Measurements from ENCODE around the gene SLC7A7. TPM values are rescaled to one million over a fixed set of nuclear protein-coding genes. Genes with fewer than 3 reads are reported as not detected.

Gene SLC7A7
- total and polyA plus RNA-seq, 9 of the 15 experiments (the other 6 are each of a cell fraction or from before 2014, with no cell fraction given): 0.07 to 0.68 (median 0.41) TPM

DNA sequence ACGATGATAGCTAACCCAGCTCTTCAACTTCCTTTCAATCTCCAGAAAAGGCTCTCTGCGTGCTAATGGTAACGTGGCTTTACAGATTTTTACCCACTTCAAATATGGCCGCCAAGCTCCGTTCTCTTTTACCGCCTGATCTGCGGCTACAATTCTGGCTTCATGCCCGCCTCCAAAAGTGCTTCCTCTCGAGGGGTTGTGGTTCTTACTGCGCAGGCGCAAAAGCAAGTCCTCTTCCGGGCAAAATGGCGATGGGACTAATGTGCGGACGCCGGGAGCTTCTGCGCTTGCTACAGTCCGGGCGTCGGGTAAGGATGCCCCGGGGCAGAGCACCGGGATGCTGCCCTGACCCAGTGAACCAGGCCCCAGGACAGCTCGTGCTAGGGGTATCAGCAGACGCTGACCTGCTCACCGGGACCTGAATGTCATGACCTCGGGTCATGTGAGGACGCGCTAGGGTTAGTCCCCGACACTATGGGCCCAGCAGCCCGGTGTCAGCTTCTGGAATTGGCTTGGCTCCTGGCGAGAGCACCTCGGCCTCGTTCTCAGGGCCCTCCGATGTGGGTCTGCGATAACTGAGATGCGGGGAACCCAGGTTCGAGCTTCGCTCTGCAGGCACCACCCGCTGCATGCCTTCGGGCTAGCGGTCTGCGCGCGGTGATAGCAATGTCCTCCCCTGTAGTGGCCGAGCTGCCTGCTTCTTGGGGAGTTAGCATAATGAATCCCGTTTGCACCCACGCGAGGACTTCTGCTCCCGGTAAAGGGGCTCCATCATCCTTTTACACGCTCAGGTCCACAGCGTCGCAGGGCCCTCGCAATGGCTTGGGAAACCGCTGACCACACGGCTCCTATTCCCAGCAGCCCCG, 48.5 kb downstream of the SLC7A7 start, which contains the start of gene OXA1L (continued):
- TF ChIP-seq SP1 (CRISPR knock-in tag; IDR thresholded peaks at IDR 0.05): peak; percentile 64
- 0 out of 2 replicates have a peak, but pooled peaks have one; percentile 58 for TF ChIP-seq MEF2D (tag; conservative IDR thresholded peaks at IDR 0.05; ENCODE audit: low read depth)
- no peak for TF ChIP-seq CBFA2T3 (IDR thresholded peaks at IDR 0.05)
- peak; percentile 36; the same call in 1 of the 2 replicates for TF ChIP-seq BHLHE40 (IDR thresholded peaks at IDR 0.05; ENCODE audit: low read length)
- TF ChIP-seq COPS2 (conservative IDR thresholded peaks at IDR 0.05): no peak
- no peak for TF ChIP-seq ZKSCAN3 (CRISPR knock-in tag; IDR thresholded peaks at IDR 0.05)
- TF ChIP-seq, protein P1, sequence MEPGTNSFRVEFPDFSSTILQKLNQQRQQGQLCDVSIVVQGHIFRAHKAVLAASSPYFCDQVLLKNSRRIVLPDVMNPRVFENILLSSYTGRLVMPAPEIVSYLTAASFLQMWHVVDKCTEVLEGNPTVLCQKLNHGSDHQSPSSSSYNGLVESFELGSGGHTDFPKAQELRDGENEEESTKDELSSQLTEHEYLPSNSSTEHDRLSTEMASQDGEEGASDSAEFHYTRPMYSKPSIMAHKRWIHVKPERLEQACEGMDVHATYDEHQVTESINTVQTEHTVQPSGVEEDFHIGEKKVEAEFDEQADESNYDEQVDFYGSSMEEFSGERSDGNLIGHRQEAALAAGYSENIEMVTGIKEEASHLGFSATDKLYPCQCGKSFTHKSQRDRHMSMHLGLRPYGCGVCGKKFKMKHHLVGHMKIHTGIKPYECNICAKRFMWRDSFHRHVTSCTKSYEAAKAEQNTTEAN (CRISPR knock-in tag; IDR thresholded peaks at IDR 0.05): no peak
- TF ChIP-seq NCOA1 (IDR thresholded peaks at IDR 0.05; ENCODE audit: low read depth): no peak; the same call in 1 of the 2 replicates
- no peak for TF ChIP-seq MCM7 (IDR thresholded peaks at IDR 0.05)
- TF ChIP-seq MAFG (tag; conservative IDR thresholded peaks at IDR 0.05): no peak
- no peak for TF ChIP-seq SREBF1 (IDR thresholded peaks at IDR 0.05; ENCODE audit: borderline replicate concordance, low read depth, low read length)
- no peak for TF ChIP-seq FUS (optimal IDR thresholded peaks at IDR 0.05; ENCODE audit: low read depth, low read length)
- TF ChIP-seq, protein P2, sequence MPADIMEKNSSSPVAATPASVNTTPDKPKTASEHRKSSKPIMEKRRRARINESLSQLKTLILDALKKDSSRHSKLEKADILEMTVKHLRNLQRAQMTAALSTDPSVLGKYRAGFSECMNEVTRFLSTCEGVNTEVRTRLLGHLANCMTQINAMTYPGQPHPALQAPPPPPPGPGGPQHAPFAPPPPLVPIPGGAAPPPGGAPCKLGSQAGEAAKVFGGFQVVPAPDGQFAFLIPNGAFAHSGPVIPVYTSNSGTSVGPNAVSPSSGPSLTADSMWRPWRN (IDR thresholded peaks at IDR 0.05; ENCODE audit: low read depth): no peak
- TF ChIP-seq, protein P3, sequence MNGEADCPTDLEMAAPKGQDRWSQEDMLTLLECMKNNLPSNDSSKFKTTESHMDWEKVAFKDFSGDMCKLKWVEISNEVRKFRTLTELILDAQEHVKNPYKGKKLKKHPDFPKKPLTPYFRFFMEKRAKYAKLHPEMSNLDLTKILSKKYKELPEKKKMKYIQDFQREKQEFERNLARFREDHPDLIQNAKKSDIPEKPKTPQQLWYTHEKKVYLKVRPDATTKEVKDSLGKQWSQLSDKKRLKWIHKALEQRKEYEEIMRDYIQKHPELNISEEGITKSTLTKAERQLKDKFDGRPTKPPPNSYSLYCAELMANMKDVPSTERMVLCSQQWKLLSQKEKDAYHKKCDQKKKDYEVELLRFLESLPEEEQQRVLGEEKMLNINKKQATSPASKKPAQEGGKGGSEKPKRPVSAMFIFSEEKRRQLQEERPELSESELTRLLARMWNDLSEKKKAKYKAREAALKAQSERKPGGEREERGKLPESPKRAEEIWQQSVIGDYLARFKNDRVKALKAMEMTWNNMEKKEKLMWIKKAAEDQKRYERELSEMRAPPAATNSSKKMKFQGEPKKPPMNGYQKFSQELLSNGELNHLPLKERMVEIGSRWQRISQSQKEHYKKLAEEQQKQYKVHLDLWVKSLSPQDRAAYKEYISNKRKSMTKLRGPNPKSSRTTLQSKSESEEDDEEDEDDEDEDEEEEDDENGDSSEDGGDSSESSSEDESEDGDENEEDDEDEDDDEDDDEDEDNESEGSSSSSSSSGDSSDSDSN (IDR thresholded peaks at IDR 0.05; ENCODE audit: borderline replicate concordance in 1 of 2, low read depth in 2 of 2, low read length in 2 of 2): 0 out of 4 replicates have a peak, but pooled peaks of 1 of the 2 experiments have one; percentile 4
- TF ChIP-seq, protein P4, sequence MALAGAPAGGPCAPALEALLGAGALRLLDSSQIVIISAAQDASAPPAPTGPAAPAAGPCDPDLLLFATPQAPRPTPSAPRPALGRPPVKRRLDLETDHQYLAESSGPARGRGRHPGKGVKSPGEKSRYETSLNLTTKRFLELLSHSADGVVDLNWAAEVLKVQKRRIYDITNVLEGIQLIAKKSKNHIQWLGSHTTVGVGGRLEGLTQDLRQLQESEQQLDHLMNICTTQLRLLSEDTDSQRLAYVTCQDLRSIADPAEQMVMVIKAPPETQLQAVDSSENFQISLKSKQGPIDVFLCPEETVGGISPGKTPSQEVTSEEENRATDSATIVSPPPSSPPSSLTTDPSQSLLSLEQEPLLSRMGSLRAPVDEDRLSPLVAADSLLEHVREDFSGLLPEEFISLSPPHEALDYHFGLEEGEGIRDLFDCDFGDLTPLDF (CRISPR knock-in tag; IDR thresholded peaks at IDR 0.05): no peak
- TF ChIP-seq, protein P5, sequence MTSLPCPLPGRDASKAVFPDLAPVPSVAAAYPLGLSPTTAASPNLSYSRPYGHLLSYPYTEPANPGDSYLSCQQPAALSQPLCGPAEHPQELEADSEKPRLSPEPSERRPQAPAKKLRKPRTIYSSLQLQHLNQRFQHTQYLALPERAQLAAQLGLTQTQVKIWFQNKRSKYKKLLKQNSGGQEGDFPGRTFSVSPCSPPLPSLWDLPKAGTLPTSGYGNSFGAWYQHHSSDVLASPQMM (CRISPR knock-in tag; IDR thresholded peaks at IDR 0.05): no peak
- TF ChIP-seq PHF20 (IDR thresholded peaks at IDR 0.05; ENCODE audit: partially characterized antibody): no peak
